Liver (tissue), 9 donors: ENCODE measurements around the gene RAB34. TPM values are rescaled to one million over a fixed set of nuclear protein-coding genes. Genes with fewer than 3 reads are reported as not detected.

Source experiments
- DNase-seq: peaks from one replicate; pipeline ENCODE4 v3.0.0-alpha.2; 2017; ENCODE audit warnings: low spot score
- H3K27ac ChIP-seq, 2 donors: one replicate each; pipeline ENCODE4 v1.7.0; 2013; ENCODE audit warnings: inconsistent platforms in 2 of 2, low read length in 2 of 2, control low read depth in 1 of 2, low read depth in 1 of 2, mild to moderate bottlenecking in 1 of 2
- H3K27me3 ChIP-seq, 4 donors: one replicate each; pipeline versions ENCODE4 v1.6.1 to v1.7.0; 2013; ENCODE audit warnings: low read length in 3 of 4, inconsistent platforms in 1 of 4, mild to moderate bottlenecking in 1 of 4, moderate library complexity in 1 of 4; ENCODE audit not compliant: control insufficient read depth in 4 of 4, insufficient read depth in 4 of 4
- H3K36me3 ChIP-seq, 4 donors: one replicate each; pipeline versions ENCODE4 v1.6.1 to v1.7.0; 2013; ENCODE audit warnings: low read length in 3 of 4, mild to moderate bottlenecking in 3 of 4, low read depth in 1 of 4, moderate library complexity in 1 of 4; ENCODE audit not compliant: control insufficient read depth in 4 of 4, insufficient read depth in 3 of 4
- H3K4me1 ChIP-seq, 4 donors: one replicate each; pipeline versions ENCODE4 v1.6.1 to v1.7.0; 2013; ENCODE audit warnings: low read length in 3 of 4, mild to moderate bottlenecking in 3 of 4, moderate library complexity in 1 of 4; ENCODE audit not compliant: control insufficient read depth in 4 of 4, insufficient read depth in 4 of 4
- H3K4me3 ChIP-seq, 3 donors: one replicate each; pipeline versions ENCODE4 v1.6.1 to v1.7.0; 2013; ENCODE audit warnings: low read length in 3 of 3, control low read depth in 1 of 3, low read depth in 1 of 3, mild to moderate bottlenecking in 1 of 3
- H3K9ac ChIP-seq, 2 donors: one replicate each; pipeline ENCODE4 v1.7.0; 2013; ENCODE audit warnings: low read length in 2 of 2, mild to moderate bottlenecking in 2 of 2, moderate library complexity in 2 of 2, control low read depth in 1 of 2, low read depth in 1 of 2
- H3K9me3 ChIP-seq, 4 donors: one replicate each; pipeline versions ENCODE4 v1.6.1 to v1.7.0; 2013; ENCODE audit warnings: low read length in 3 of 4; ENCODE audit not compliant: control insufficient read depth in 4 of 4
- EGR1 ChIP-seq, 2 donors: IDR thresholded peaks; 2 replicates each; pipeline ENCODE4 v1.6.1; 2016 to 2018; ENCODE audit warnings: antibody characterized with exemption in 2 of 2, low read depth in 2 of 2
- FOXA1 ChIP-seq: IDR thresholded peaks from 2 replicates; pipeline ENCODE4 v1.6.1; 2016; ENCODE audit warnings: antibody characterized with exemption
- FOXA2 ChIP-seq: IDR thresholded peaks from 2 replicates; pipeline ENCODE4 v1.6.1; 2016; ENCODE audit warnings: antibody characterized with exemption
- GABPA ChIP-seq, 2 donors: IDR thresholded peaks in 1 of 2; conservative IDR thresholded peaks in 1 of 2; 2 replicates each; pipeline ENCODE4 v1.6.1; 2016; ENCODE audit warnings: antibody characterized with exemption in 2 of 2, mild to moderate bottlenecking in 1 of 2, moderate library complexity in 1 of 2
- HNF4A ChIP-seq, 2 donors: conservative IDR thresholded peaks; 2 replicates each; pipeline ENCODE4 v1.6.1; 2016; ENCODE audit warnings: antibody characterized with exemption in 2 of 2, mild to moderate bottlenecking in 2 of 2
- HNF4G ChIP-seq: IDR thresholded peaks from 2 replicates; pipeline ENCODE4 v1.6.1; 2016; ENCODE audit warnings: antibody characterized with exemption
- JUND ChIP-seq, 2 donors: IDR thresholded peaks; 2 replicates each; pipeline ENCODE4 v1.6.1; 2016; ENCODE audit warnings: antibody characterized with exemption in 2 of 2
- MAX ChIP-seq: IDR thresholded peaks from 2 replicates; pipeline ENCODE4 v1.6.1; 2016; ENCODE audit warnings: antibody characterized with exemption
- NR2F2 ChIP-seq: IDR thresholded peaks from 2 replicates; pipeline ENCODE4 v1.6.1; 2016; ENCODE audit warnings: antibody characterized with exemption
- RAD21 ChIP-seq, 2 donors: IDR thresholded peaks; 2 replicates each; pipeline ENCODE4 v1.6.1; 2016; ENCODE audit warnings: antibody characterized with exemption in 2 of 2, mild to moderate bottlenecking in 2 of 2
- REST ChIP-seq: IDR thresholded peaks from 2 replicates; pipeline ENCODE4 v1.6.1; 2016; ENCODE audit warnings: antibody characterized with exemption, mild to moderate bottlenecking
- RXRA ChIP-seq, 2 donors: IDR thresholded peaks; 2 replicates each; pipeline ENCODE4 v1.6.1; 2017 to 2018; ENCODE audit warnings: antibody characterized with exemption in 2 of 2, mild to moderate bottlenecking in 1 of 2
- SP1 ChIP-seq: IDR thresholded peaks from 2 replicates; pipeline ENCODE4 v1.6.1; 2018; ENCODE audit warnings: antibody characterized with exemption, mild to moderate bottlenecking
- TAF1 ChIP-seq: conservative IDR thresholded peaks from 2 replicates; pipeline ENCODE4 v1.6.1; 2016; ENCODE audit warnings: antibody characterized with exemption, mild to moderate bottlenecking
- YY1 ChIP-seq: IDR thresholded peaks from 2 replicates; pipeline ENCODE4 v1.6.1; 2016; ENCODE audit warnings: antibody characterized with exemption, mild to moderate bottlenecking
- WGBS: extraction: QIAGEN DNeasy Blood & Tissue Kit; methylation state at CpG from one replicate; pipeline ENCODE4 v1.1.7; 2013; 5-methylcytosine and 5-hydroxymethylcytosine counted together
- polyA plus RNA-seq, 2 donors: library from polyadenylated mRNA; stranded (reverse) in 1 of 2; unstranded in 1 of 2; fragments of 200-250 nt in 1 of 2; fragments of >200 nt in 1 of 2; fragmentation: Nextera tagmentation in 1 of 2; extraction: Ambion mirVana in 1 of 2; gene quantifications; one replicate each; pipeline versions ENCODE4 v1.2.1 to v1.2.3, GENCODE V29; 2013 to 2015
- total RNA-seq, 2 donors: library from RNA; depleted of rRNA; stranded (reverse); fragments of >200 nt; gene quantifications; one replicate each; pipeline ENCODE4 v1.2.3, GENCODE V29; 2014
- TF ChIP-seq, protein P1 (sequence below): IDR thresholded peaks from 2 replicates; pipeline ENCODE4 v1.6.1; 2016; ENCODE audit warnings: antibody characterized with exemption
- TF ChIP-seq, protein P2 (sequence below): fragments of 150-350 bp; IDR thresholded peaks from 2 replicates; pipeline ENCODE4 v1.5.1; 2017; ENCODE audit warnings: improper control_type of control experiment, low read depth, low read length; ENCODE audit not compliant: missing input control
- TF ChIP-seq, protein P3 (sequence below): IDR thresholded peaks from 2 replicates; pipeline ENCODE4 v1.6.1; 2016; ENCODE audit warnings: antibody characterized with exemption
- donor health status: healthy.
- donor health status: healthy.
- donor health status: healthy.
- donor health status: healthy.
- donor health status: healthy.

Gene RAB34
- total and polyA plus RNA-seq, 4 donors = 4.5 to 14.3 (median 7.6) TPM

GRCh38 chr17:28741358-28742349, 24.0 kb upstream of the RAB34 start:
- DNase-seq = no peak
- no peaks in the 10 kb centered on the region for H3K36me3 ChIP-seq
- H3K27me3 ChIP-seq = no peaks in the 10 kb centered on the region
- peaks cover 11 to 23% (median 19%) of the 10 kb centered on the region in 4 donors for H3K4me1 ChIP-seq
- H3K4me3 ChIP-seq = no peak overlapping the region
- WGBS = 83% methylated on average over 19 of the region's 19 CpGs
- H3K27ac ChIP-seq = no peak overlapping the region
- no peak overlapping the region for H3K9ac ChIP-seq
- H3K9me3 ChIP-seq = no peaks in the 10 kb centered on the region
- TF ChIP-seq HNF4G (no peak), NR2F2 (no peak), GABPA (IDR thresholded peaks at IDR 0.05 in 1 of 2, conservative IDR thresholded peaks at IDR 0.05 in 1 of 2) (no peak), MAX (no peak), FOXA1 (no peak), TAF1 (no peak), YY1 (no peak), SP1 (no peak), FOXA2 (no peak), EGR1 (IDR thresholded peaks at IDR 0.05; ENCODE audit: low read depth in 2 of 2) (no peak), REST (no peak), RAD21 (IDR thresholded peaks at IDR 0.05) (no peak), RXRA (IDR thresholded peaks at IDR 0.05) (no peak), HNF4A (conservative IDR thresholded peaks at IDR 0.05) (no peak), JUND (IDR thresholded peaks at IDR 0.05) (no peak)
- TF ChIP-seq, protein P1, sequence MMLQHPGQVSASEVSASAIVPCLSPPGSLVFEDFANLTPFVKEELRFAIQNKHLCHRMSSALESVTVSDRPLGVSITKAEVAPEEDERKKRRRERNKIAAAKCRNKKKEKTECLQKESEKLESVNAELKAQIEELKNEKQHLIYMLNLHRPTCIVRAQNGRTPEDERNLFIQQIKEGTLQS = no peak
- TF ChIP-seq, protein P2, sequence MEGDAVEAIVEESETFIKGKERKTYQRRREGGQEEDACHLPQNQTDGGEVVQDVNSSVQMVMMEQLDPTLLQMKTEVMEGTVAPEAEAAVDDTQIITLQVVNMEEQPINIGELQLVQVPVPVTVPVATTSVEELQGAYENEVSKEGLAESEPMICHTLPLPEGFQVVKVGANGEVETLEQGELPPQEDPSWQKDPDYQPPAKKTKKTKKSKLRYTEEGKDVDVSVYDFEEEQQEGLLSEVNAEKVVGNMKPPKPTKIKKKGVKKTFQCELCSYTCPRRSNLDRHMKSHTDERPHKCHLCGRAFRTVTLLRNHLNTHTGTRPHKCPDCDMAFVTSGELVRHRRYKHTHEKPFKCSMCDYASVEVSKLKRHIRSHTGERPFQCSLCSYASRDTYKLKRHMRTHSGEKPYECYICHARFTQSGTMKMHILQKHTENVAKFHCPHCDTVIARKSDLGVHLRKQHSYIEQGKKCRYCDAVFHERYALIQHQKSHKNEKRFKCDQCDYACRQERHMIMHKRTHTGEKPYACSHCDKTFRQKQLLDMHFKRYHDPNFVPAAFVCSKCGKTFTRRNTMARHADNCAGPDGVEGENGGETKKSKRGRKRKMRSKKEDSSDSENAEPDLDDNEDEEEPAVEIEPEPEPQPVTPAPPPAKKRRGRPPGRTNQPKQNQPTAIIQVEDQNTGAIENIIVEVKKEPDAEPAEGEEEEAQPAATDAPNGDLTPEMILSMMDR = no peak
- TF ChIP-seq, protein P3, sequence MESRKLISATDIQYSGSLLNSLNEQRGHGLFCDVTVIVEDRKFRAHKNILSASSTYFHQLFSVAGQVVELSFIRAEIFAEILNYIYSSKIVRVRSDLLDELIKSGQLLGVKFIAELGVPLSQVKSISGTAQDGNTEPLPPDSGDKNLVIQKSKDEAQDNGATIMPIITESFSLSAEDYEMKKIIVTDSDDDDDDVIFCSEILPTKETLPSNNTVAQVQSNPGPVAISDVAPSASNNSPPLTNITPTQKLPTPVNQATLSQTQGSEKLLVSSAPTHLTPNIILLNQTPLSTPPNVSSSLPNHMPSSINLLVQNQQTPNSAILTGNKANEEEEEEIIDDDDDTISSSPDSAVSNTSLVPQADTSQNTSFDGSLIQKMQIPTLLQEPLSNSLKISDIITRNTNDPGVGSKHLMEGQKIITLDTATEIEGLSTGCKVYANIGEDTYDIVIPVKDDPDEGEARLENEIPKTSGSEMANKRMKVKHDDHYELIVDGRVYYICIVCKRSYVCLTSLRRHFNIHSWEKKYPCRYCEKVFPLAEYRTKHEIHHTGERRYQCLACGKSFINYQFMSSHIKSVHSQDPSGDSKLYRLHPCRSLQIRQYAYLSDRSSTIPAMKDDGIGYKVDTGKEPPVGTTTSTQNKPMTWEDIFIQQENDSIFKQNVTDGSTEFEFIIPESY = no peak
